ENCODE measurements around the gene PIK3CA.

PIK3CA gene

GRCh38 chr3:179224584-179224983 lies 76.4 kb downstream of the PIK3CA start:
- Histone ChIP-seq H3K9me3 (no peaks in the 10 kb centered on the region), H3K27me3 (no peaks in the 10 kb centered on the region), H3K27ac (no peak overlapping the region), H3K36me3 (peaks cover 47 to 61% (median 52%) of the 10 kb centered on the region in 3 donors), H3K4me1 (no peaks in the 10 kb centered on the region), H3K4me3 (no peak overlapping the region)
- DNase-seq: no peak
- no peak for TF ChIP-seq CTCF (IDR thresholded peaks at IDR 0.05)
- intact Hi-C loops (cut with DNase I; ENCODE audit: low total_unique reads): loop anchor here (10.0 kb wide), 1 partner anchor 80 kb away; no protein-coding TSS in a partner anchor

- Histone ChIP-seq H3K36me3 (peaks cover 47 to 68% (median 53%) of the 10 kb centered on the region in 3 donors), H3K27me3 (no peaks in the 10 kb centered on the region), H3K4me1 (no peaks in the 10 kb centered on the region), H3K4me3 (no peak overlapping the region), H3K27ac (no peak overlapping the region), H3K9me3 (no peaks in the 10 kb centered on the region)
- no peak for TF ChIP-seq CTCF (IDR thresholded peaks at IDR 0.05)
- intact Hi-C loops (cut with DNase I; ENCODE audit: low total_unique reads): loop anchor here (10.0 kb wide), 1 partner anchor 77 kb away; no protein-coding TSS in a partner anchor
- DNase-seq: no peak
Measured at GRCh38 chr3:179227349-179227748, 79.2 kb downstream of the PIK3CA start.

- Histone ChIP-seq H3K4me1 (no peaks in the 10 kb centered on the region), H3K36me3 (peaks cover 46 to 64% (median 51%) of the 10 kb centered on the region in 3 donors), H3K27me3 (no peaks in the 10 kb centered on the region), H3K9me3 (no peaks in the 10 kb centered on the region), H3K27ac (no peak overlapping the region), H3K4me3 (no peak overlapping the region)
- TF ChIP-seq CTCF (IDR thresholded peaks at IDR 0.05): no peak
- no peak for DNase-seq
- intact Hi-C loops (cut with DNase I; ENCODE audit: low total_unique reads): loop anchor here (10.0 kb wide), 1 partner anchor 76 kb away; no protein-coding TSS in a partner anchor
Measured at GRCh38 chr3:179229177-179229576, 81.0 kb downstream of the PIK3CA start.

GRCh38 chr3:179233043-179233442 lies 84.9 kb downstream of the PIK3CA start:
- no peaks in the 10 kb centered on the region for H3K27me3 ChIP-seq
- no peak overlapping the region for H3K4me3 ChIP-seq
- DNase-seq: no peak
- intact Hi-C loops (cut with DNase I; ENCODE audit: low total_unique reads): no loop called here
- H3K36me3 ChIP-seq: peaks cover 34 to 48% (median 41%) of the 10 kb centered on the region in 3 donors
- H3K27ac ChIP-seq: no peak overlapping the region
- no peaks in the 10 kb centered on the region for H3K4me1 ChIP-seq
- TF ChIP-seq CTCF (IDR thresholded peaks at IDR 0.05): no peak
- no peaks in the 10 kb centered on the region for H3K9me3 ChIP-seq

- intact Hi-C loops (cut with DNase I; ENCODE audit: low total_unique reads): no loop called here
- no peaks in the 10 kb centered on the region for H3K4me1 ChIP-seq
Measured at GRCh38 chr3:179234199-179234598, 86.0 kb downstream of the PIK3CA start.

More at GRCh38 chr3:179234199-179234598, 86.0 kb downstream of the PIK3CA start:
- no peaks in the 10 kb centered on the region for H3K27me3 ChIP-seq
- no peak for TF ChIP-seq CTCF (IDR thresholded peaks at IDR 0.05)
- H3K36me3 ChIP-seq: peaks cover 34 to 46% (median 36%) of the 10 kb centered on the region in 3 donors
- no peak overlapping the region for H3K27ac ChIP-seq
- H3K9me3 ChIP-seq: no peaks in the 10 kb centered on the region
- no peak overlapping the region for H3K4me3 ChIP-seq
- DNase-seq: no peak

Data from tibial artery (tissue), 4 donors.